Stimulated activated naive CD4-positive, alpha-beta T cell treated with Interleukin-2 at 50 U/mL for 16 hours (primary cell): ENCODE measurements around the gene ZBTB40.

Experiments
- DNase-seq: peaks from one replicate; lab custom pipeline; 2025; lab: John Stamatoyannopoulos, UW

ZBTB40 gene

GRCh38 chr1:22471610-22472009, 20.0 kb downstream of the ZBTB40 start:
- no peak for DNase-seq

- no peak for DNase-seq
Observed at GRCh38 chr1:22472596-22472995, 20.9 kb downstream of the ZBTB40 start.

- no peak for DNase-seq
Observed at GRCh38 chr1:22473952-22474351, 22.3 kb downstream of the ZBTB40 start.

- no peak for DNase-seq
Observed at GRCh38 chr1:22476566-22476965, 24.9 kb downstream of the ZBTB40 start.

- no peak for DNase-seq
Observed at GRCh38 chr1:22483121-22483520, 31.5 kb downstream of the ZBTB40 start.

GRCh38 chr1:22484706-22485345, 33.2 kb downstream of the ZBTB40 start:
- no peak for DNase-seq

GRCh38 chr1:22485431-22485830, 33.8 kb downstream of the ZBTB40 start:
- no peak for DNase-seq

GRCh38 chr1:22487781-22488180, 36.1 kb downstream of the ZBTB40 start:
- no peak for DNase-seq

- DNase-seq: no peak
Observed at GRCh38 chr1:22488319-22488718, 36.7 kb downstream of the ZBTB40 start.

GRCh38 chr1:22489278-22489677, 37.6 kb downstream of the ZBTB40 start:
- DNase-seq: no peak

GRCh38 chr1:22489823-22490222, 38.2 kb downstream of the ZBTB40 start:
- DNase-seq: no peak

- DNase-seq: no peak
Observed at GRCh38 chr1:22490309-22490708, 38.7 kb downstream of the ZBTB40 start.

- no peak for DNase-seq
Observed at GRCh38 chr1:22491995-22492715, 40.5 kb downstream of the ZBTB40 start.

GRCh38 chr1:22494144-22494543, 42.5 kb downstream of the ZBTB40 start:
- DNase-seq: no peak

- no peak for DNase-seq
Observed at GRCh38 chr1:22494943-22495579, 43.4 kb downstream of the ZBTB40 start.

GRCh38 chr1:22496536-22497160, 45.0 kb downstream of the ZBTB40 start:
- no peak for DNase-seq

GRCh38 chr1:22498463-22498862, 46.8 kb downstream of the ZBTB40 start:
- no peak for DNase-seq

GRCh38 chr1:22500058-22500457, 48.4 kb downstream of the ZBTB40 start:
- DNase-seq: no peak

GRCh38 chr1:22500471-22500870, 48.8 kb downstream of the ZBTB40 start:
- no peak for DNase-seq

- no peak for DNase-seq
Observed at GRCh38 chr1:22502202-22502601, 50.6 kb downstream of the ZBTB40 start.

- no peak for DNase-seq
Observed at GRCh38 chr1:22503721-22504410, 52.2 kb downstream of the ZBTB40 start.

GRCh38 chr1:22506130-22506692, 54.6 kb downstream of the ZBTB40 start:
- no peak for DNase-seq
